Fibroblast of the aortic adventitia (primary cell): ENCODE data around the gene UNCX. TPM values are rescaled to one million over a fixed set of nuclear protein-coding genes. Genes with fewer than 3 reads are reported as not detected.

Experiments
- DNase-seq: peaks from one replicate; pipeline ENCODE4 v3.0.0-alpha.2; 2010; ENCODE audit warnings: low read depth
- H3K4me3 ChIP-seq: 2 replicates; pipeline ENCODE4 v1.5.1; 2011; ENCODE audit warnings: low read depth, mild to moderate bottlenecking, control low read depth, low read length, moderate library complexity
- CTCF ChIP-seq: IDR thresholded peaks from 2 replicates; pipeline ENCODE4 v1.5.1; 2011; ENCODE audit warnings: mild to moderate bottlenecking, low read length, control low read depth, inconsistent platforms; ENCODE audit not compliant: insufficient read depth
- total RNA-seq: library from RNA; depleted of rRNA; stranded (reverse); fragments of >200 nt; gene quantifications from 2 replicates; pipeline ENCODE4 v1.2.3, GENCODE V29; 2012; ENCODE audit warnings: low replicate concordance

Gene UNCX
- total RNA-seq, 1 donor, result not detected

GRCh38 chr7:1234881-1235500 lies 2.3 kb downstream of the UNCX start:
- no peak for TF ChIP-seq CTCF
- DNase-seq, result no peak
- no peak overlapping the region for H3K4me3 ChIP-seq

- DNase-seq, result no peak
- no peak overlapping the region for H3K4me3 ChIP-seq
- no peak for TF ChIP-seq CTCF
These were observed 2.9 kb downstream of the UNCX start for GRCh38 chr7:1235501-1236131.

GRCh38 chr7:1236132-1236661 lies 3.5 kb downstream of the UNCX start:
- DNase-seq, result no peak

GRCh38 chr7:1236831-1237701 lies 4.4 kb downstream of the UNCX start:
- no peak for TF ChIP-seq CTCF
- no peak for DNase-seq
- H3K4me3 ChIP-seq, result no peak overlapping the region

More at GRCh38 chr7:1236132-1236661, 3.5 kb downstream of the UNCX start:
- no peak overlapping the region for H3K4me3 ChIP-seq
- no peak for TF ChIP-seq CTCF

- no peak for TF ChIP-seq CTCF
- no peak overlapping the region for H3K4me3 ChIP-seq
- DNase-seq, result no peak
These were observed 5.1 kb downstream of the UNCX start for GRCh38 chr7:1237704-1238255.

- no peak for DNase-seq
- TF ChIP-seq CTCF, result no peak
- no peak overlapping the region for H3K4me3 ChIP-seq
These were observed 5.8 kb downstream of the UNCX start for GRCh38 chr7:1238450-1238882.
